ENCODE results near the gene TEC.

TEC gene

DNA sequence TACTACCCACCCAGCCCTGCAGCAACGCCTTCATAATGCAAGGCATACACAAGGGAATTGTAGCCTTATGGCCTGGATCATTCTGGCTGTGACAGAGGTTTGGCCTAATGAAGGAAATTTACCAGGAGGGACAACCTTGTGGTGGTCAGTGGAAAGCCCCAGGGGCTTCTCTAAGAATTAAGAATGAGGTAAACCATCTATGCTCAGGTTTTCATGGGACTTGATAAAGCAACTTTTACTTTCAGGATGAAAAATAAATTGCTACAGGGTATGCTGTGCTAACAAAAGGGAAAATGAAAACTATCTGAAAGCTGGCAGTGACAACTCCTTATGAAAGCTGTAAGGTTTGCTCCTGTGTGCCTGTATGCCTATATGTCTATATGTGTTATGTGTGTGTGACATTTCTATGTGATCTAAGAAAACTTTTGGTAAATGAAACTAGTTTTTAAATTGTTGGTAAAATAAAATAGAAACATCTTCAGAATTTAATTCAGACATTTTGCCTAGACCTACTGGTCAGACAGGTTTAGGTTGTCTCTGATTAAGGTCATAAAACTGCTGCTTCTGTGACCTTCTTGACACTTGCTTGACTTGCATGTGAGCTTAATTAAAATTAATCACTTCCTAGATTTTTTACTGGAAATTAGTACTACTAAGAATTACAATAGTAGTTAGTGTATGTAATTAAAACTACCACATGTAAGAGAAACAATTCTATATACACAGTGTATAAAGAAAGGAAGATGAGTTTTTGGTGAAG is 115.7 kb downstream of the TEC start:
- DNase-seq: no peak

DNA sequence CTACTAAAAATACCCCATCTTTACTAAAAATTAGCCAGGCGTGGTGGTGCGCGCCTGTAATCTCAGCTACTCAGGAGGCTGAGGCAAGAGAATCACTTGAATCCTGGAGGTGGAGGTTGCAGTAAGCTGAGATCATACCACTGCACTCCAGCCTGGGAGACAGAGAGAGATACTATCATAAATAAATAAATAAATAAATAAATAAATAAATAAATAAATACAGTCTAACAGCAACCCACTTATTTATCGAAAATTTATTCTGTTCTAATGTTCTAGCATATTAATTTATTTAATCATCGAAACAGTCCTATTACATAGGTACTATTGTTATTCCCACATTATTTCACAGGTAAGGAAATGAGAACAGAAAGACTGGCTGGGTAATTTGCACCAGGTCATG is 117.4 kb downstream of the TEC start:
- no peak for DNase-seq

DNA sequence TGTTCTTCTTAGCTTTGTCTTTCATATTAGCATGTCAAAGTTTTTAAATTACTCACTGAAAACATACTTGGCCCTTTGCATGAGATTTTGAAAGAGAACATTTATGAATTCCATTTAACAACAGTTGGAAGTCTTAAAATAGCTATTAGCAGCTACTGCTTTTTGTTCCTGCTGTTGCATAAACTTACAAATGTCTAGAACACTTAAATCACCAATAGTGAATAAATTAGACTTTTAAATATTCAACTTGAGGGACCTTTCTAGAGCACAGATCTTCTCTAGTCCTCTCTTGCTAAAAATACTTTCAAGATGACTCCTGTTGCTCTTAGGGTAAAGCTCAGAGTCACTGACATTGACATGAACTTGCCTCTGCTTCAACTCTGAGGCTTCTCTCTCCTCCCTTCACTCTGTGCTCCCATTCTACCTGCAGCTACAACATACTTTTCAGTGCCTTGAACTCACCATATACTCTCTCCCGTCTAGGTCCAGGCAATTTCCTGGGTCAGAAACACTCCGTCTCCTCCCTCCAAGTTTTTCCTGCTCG is 119.7 kb downstream of the TEC start:
- DNase-seq: no peak

DNA sequence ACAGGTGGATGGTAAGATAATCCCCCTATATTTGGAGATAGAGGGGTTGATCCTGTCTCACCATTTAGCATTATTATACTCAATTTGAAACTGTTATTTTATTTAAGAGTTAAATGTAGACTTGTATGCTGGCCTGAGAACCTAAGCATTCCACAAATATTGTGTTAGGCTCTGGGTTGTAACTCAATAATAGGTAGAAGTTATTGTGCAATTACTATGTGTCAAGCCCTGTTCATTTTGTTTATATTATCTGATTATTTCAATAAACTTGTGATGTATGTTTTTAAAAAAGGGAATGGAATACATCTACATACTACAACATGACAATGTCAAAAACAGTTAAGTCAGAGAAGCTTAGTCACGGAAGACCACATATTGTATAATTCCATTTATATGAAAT is 122.0 kb downstream of the TEC start:
- DNase-seq: no peak

DNA sequence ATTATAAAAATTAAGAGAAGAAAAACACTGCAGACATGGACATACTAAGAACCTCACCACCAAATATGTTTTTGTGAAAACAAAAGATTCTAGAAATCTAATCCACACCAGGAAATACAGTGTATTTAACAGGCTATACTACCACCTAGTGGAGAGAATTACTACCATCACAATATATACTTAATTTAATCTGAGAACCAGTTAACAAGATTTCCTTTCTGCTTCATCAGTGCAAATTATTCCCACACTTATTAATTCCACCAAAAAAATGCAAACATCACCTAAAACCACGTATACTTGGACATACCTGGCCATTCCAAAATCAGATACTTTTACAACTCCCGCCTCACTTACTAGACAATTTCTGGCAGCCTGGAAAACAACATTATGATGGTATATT is 128.6 kb downstream of the TEC start:
- no peak for DNase-seq

DNA sequence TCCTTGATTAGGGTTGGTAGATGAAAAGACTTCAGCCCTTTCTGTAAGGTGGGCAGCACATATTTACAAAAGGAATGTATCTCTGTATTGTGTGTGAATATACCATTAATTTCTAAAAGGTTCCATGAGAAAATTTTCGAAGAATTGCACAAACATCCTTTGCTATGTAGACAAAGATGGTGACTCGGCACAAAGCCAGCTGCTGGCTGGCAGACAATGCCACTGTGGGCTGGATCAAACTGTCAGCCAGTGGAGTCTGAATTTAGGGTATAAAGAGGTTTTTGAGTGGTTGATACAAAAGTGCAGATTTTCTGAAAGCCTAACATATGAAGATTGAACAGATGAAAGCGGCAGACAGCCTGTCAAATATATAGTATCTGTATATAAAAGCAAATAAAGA is 129.9 kb downstream of the TEC start:
- peak in 2 of 4 experiments; percentile 19 to 45 for DNase-seq

DNA sequence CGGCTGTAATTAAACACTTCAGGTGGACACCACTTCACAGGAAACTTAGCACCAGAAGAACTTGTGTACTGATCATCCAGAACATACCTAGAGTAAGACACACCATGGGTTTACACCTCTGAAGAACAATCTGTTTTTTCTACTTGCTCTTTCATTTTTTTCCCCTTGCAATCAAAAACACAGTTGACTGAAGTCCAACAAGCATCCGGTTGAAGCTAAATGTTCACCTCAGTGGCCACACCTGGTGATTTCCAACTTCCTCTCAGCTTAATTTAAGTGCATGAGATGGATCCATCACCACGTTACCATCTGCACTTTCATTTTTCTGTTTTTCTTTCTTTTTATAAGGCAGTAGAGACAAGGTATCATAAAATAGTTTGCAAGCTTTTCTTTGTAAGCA is 130.7 kb downstream of the TEC start:
- no peak for DNase-seq

DNA sequence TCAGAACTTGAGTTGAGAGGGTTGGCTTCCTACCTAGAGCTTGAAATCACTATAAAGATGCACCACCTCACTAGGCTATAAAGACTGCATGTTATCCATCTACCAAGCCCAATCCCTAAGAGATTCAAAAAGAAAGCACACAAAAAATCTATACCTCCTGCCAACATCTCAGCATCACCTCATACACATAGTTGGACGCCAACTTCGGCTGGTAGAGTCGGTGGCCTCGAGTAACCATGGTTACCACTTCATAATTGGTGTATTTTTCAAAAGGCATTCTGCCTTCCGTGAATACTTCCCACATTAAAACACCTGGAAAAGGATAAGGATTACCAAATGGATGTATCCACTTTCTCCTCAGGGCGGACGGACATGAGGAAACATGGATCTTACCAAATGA is 131.1 kb downstream of the TEC start:
- DNase-seq: no peak

DNA sequence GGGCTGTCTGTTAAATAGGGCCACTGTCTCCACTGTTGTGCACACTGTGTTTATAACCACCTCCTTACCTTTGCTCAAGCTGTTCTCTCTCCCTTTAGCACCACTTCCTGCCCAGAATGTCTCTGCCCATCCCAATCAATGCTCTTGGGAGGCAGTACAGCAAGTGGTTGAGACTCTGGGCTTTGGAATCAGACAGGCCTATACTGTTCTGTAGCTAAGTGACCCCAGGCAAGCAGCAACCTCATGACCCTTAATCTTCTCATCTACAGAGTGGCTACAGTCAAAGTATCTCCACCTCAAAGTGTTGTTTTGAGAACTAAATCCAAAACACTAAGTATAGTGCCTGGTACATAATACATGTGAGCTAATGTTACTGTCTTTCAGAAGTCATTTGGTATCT is 131.8 kb downstream of the TEC start:
- DNase-seq: no peak

DNA sequence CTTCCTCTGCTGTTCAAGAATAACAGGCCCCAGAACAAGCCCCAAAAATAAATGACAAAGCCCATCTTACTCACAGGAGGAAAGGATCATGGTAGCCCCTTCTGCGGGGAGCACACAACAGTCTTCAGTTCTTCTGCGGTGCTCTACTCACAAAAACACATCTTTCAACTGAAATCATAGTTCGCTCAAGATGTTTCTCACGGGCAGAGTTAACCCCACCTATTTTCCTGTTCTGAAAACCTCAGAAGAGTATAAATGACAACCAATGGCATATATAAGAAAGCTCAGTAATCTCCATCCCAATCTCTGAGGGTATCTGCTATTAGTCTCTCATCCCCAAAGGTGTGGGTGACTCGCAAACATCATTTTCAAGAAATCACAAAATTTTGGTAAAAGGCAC is 135.6 kb downstream of the TEC start, which contains the start of gene TXK:
TSS of gene TXK (minus strand) at position 170 of the 400 bp plus-strand sequence. CDS start at position 90, 80 bp downstream.
- no peak for DNase-seq

DNA sequence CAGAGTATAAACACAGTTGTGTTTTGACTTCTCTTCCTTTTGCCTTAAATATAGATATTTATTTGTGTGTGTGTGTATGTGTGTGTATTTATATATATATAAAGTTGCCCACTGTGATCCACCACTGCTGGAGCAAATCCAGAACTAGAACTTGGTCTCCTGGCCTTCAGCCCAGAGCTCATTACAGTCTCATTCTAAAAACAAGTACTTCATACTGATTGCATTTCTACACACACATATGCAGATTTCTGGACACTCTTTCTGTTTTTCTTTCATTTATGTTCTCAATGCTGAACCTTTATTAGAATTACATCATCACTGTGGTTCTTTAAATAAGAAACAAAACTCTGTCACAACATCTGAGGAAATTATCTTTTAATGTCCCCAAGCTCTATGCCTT is 136.0 kb downstream of the TEC start:
- no peak for DNase-seq

DNA sequence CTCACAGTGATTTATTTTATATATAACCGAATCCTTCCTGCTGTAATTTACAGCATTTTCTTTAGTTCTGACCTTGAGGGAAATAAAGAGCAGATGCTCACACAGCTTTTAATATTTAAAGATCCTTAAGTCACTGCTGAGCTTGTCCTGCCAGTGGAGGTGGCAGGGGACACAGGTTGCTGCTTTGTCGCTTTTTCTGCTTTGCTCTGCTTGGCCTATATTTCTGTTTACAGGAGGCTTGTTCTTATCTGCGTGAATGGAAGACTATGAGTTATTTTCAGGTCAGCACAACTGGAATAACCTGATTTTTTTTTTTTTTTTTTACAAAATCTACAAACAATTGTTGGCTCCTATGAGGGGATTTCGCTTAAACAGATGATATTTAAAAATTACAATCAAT is 137.9 kb downstream of the TEC start:
- DNase-seq: no peak

DNA sequence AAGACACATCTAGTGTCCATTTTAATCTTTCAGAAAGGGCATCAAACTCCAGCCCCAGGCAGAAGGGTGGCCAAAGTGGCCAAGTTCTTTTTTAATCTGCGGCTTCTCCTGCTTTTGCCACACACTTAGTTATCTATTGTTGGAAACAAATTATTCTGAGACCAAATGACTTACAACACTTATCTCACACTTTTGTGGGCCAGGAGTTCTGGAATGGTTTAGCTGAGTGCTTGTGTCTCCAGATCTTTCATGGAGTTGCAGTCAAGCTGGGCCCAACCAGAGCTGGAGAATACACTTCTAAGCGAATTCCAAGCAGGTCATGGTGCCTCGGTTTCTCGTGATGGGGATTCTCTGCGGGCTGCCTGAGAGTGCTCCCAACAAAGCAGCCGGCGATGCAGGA is 139.5 kb downstream of the TEC start:
- no peak for DNase-seq

DNA sequence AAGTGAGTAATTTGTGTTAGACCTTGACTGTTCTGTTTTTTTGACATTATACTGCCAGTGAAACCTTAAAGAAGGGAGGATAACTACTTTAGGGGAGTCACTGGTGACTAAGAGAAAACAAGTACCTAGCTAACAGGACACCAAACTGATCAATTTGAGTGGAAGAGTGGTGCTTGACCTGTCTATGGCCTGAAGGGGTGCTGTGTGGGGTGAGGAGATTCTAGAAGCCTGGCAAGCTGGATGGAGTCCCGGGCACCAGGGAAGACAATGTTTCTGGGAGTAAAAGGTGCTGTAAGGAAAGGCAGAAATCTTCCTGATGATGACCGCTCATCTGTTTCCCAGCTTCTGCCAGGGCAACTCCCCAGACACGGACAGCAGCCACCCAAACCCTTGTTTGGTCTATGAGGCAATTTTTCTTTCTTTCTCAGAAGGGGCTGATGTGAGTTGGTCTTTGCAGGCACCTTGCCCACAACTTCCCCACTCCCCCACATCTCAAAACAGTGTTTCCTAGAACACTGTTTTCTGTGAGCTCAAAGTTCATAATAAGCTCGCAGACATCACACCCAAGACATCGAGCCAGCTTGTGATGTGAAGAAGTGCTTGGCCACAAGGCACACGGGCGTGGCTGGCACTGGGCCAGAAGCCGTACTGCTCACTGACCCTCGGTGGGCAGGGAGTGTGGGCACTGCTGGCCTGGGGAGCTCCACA is 140.2 kb downstream of the TEC start:
- peak in 2 of 4 experiments; percentile 13 to 23 for DNase-seq

DNA sequence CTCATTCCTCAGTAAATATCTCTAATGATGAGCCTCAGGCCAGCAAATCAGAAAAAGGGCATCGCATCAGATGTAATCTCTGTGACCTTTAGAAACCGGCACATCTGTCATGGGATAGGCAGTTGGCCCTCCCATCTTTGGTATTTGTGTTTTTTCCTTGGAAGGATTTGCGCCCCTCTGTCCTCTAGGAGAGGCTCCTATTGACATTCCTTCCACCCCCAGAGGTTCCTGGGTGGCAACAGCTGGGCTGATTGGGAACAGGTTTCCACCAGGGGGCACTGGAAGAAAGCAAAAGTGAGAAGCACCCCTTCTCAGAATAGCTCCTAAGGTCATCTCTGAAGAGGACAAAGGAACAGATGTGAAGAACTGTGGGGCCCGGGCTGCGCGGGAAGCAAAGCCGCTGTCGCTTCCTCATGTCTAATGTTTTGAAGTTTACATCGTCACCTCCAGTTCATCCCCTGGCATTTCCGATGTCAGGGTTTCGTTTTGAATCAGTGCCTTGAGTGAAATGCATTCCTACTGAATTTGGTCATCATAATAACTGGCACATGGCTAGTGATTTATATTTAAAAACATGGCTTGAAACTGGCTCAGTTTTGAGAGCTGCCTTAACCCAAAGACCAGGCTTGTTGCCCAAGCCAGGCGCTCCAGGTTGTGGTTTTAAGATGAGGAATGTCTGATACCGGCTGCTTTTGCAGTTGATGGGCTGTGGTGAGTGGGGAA is 141.8 kb downstream of the TEC start:
- DNase-seq: peak in 3 of 4 experiments; percentile 24 to 56 (median 51)

DNA sequence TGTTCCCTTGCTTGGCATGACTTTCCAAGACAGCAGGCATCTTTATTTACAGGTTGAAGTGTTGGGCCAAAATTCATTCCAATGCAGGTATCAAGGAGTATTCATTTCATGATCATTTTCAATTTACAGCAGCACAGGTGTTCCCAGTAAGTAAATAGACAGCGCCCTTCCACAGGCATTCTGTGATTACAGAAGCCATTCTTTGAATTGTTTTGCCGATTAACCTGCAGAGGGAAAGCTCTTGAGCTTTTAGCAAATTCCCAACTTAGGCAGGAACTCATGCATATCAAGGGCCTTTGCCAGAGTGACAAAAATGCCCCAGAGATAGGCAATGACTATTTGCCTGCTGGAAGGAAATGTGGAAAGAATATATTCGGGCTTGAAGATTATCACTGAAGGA is 142.4 kb downstream of the TEC start:
- DNase-seq: no peak

DNA sequence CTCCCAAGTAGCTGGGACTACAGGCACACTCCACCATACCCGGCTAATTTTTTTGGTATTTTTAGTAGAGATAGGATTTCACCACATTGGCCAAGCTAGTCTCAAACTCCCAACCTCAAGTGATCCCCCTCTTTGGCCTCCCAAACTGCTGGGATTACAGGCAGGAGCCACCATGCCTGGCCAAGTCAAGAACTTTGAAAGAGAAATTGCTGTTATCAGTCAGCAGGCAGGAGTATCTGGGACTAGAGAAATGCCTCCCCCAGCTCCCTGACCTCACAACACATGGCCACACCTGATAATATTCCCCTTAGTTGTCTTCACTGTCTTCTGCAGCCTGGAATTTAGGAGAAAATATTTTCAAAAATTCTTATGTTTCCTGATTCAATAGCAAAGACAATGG is 143.0 kb downstream of the TEC start:
- DNase-seq: no peak

DNA sequence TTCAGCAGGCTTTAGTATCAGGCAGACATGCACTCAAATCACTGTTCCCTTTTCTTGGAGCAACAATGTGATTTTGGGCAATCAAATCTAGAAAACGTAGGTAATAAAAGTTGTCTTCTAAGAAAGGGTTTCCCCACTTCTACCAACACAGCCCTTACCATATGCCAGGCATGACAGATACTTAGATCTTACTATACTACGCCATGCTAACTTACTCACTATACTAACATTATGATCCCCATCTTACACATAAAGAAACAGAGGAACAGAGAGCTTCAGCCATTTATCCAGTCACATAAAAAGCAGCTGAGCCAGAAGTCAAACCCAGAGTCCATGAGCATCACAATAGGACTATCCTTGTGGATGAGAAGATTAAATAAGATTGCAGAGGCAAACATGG is 144.8 kb downstream of the TEC start:
- DNase-seq: no peak

DNA sequence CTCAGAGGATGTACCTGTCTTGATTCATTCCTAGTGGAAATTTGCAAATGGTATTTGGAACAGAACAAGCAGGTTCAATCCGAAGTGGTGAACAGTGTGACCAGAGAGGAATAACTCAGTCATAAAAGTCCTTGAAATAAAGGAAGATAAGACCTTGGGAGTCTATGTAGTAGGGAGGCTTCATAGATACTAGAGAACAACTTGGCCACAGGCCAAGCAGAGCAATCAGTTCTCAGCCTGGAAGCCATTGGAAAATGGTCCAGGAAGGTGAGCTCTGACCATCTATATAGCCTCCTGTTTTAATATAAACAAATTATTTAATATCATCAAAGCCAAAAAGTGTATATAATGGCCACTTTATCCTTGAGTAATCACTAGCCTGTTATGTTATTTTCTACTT is 146.9 kb downstream of the TEC start:
- DNase-seq: no peak

DNA sequence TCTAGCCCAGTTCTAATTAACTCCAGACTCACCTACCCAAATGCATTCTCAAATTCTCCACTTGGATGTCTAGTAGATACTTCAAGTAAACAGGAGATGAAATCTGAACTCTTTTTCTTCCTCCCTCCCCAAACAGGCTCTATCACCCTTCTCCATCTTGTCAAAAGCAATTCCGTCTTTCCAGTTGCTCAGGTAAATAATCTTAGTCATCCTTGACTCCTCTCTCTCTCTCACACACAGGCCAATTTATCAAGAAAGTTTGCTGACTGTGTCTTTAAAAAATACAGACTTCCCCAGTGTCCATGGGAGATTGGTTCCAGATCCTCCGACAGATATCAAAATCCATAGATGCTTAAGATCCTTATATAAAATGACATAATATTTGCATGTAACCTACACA is 148.5 kb downstream of the TEC start:
- no peak for DNase-seq

DNA sequence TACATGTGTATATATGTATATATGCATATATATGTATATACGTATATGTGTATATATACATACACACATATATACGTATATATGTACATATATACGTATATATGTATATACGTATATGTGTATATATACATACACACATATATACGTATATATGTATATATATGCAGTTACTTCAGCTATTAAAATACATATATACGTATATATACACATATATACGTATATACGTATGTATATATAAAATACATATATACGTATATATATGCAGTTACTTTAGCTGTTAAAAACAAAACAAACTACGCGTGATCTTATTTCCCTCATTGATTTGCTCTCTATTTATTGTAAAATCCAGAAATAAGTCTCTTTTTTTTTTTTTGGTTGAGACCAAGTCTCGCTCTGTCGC is 149.5 kb downstream of the TEC start:
- no peak for DNase-seq

DNA sequence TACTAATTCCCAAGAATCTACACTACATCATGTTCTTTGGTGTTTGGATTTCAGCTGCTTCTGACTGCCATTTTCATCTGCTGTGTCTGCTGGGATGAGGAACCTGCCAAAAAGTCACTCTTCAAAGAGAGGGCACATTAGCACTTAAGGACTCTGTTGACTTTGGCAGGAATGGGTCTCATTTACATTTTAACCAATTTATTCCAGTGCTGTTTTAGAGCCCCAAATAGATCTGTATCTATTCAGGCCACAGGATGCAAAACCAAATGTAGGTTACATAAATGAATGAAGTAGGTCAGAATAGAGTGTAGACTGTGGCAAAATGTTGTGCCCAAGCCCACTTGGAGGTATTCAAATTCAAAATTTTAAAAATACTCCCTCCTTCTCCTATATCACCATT is 150.0 kb downstream of the TEC start:
- no peak for DNase-seq

DNA sequence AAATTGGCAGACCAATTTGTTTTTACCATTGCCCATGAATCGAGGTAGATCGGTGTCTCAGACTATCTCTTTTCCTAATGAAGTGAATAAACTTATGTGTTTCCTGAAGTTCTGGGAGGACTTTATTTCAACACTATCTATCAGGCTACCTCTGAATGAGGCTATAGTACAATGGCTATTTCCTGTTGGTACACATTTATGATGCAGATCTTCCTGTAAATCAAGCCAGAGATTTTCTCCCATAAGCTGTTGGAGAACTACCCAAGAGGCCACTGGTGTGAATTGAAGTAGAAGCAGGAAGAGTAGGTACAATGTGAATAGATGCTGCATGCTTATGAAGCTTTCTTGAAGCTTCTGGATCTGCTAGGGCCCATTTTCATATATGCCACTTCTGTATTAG is 151.6 kb downstream of the TEC start:
- no peak for DNase-seq

DNA sequence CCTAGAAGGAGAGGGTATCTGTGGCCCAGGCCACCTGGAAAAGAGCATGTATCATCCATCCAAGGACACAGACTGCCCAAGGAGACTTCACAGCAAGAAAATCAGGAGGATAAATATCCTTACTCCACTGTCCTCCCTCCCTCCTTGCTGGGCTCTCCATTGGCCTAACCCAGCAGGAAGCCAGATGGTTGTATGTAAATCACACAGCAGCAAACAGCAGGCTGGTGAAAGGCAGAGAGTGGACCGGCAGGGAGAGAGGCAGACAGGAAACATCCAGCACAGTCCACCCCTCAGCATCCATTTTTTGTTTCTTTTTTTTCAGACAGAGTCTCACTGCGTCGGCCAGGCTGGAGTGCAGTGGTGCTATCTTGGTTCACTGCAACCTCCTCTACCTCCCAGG is 153.1 kb downstream of the TEC start:
- DNase-seq: no peak

Measured in activated naive CD4-positive, alpha-beta T cell (primary cell).